ELF-1 (cell line): ENCODE data around the gene GRAP2.

ENCODE experiments used
- DNase-seq: peaks from one replicate; pipeline ENCODE4 v3.0.0-alpha.2; 2016; ENCODE audit warnings: low read depth, low spot score

The GRAP2 gene

GRCh38 chr22:40009951-40010671 lies 109.2 kb downstream of the GRAP2 start:
- DNase-seq = no peak

GRCh38 chr22:40010746-40011145 lies 109.9 kb downstream of the GRAP2 start:
- no peak for DNase-seq

DNA sequence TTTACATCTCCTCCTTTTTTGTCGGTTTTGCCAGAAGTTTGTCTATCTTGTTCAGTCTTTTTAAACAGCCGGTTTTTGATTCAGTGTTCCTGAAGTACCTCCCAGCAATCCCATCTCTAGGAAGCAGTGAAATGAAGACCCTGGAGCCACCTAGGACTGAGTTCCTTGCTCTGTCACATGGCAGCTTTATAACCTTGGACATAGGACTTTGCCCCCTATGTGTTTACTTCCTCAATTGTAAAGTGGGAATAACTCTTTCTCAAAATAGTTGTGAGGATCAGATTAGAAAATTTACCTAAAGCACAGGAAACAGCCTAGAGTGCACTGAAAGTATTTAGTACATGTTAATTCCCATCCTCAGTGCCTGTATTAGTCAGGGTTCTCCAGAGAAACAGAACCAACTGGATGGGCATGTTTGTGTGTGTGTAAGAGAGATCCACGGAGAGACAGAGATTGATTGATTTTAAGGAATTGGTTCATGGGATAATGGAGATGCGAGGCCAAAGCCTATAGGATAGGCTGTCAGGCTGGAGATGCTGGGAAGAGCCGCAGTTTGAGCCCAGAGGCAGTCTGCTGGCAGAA lies 113.9 kb downstream of the GRAP2 start:
- no peak for DNase-seq

DNA sequence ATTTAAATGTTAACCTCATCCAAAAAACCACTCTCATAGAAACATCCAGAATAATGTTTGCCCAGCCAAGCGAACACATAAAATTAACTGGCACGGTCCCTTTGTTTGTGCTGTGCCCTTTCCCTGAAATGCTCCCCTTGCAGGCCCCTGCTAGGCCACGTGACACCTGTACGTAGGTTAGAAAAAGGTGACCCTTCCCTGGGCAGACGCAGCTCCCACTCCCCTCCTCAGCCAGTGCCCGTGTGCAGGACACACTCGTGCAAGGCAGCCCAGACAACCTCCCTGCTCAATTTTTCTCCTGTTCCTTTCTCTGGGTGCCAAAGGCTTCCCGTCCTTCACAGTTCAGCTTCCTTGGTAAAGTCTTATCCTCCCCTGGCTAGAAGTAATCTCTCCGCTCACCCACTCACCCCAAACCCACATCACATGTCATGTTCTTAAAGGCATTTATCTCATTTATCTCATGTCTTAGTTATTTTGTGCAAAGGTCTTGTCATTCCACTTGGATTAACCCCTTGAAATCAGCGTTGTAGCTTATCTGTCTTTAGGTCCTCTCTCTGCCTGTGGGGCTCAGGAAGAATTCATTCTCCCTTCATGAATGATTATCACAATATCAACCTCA lies 114.6 kb downstream of the GRAP2 start:
- DNase-seq = no peak

GRCh38 chr22:40018051-40018450 lies 117.2 kb downstream of the GRAP2 start:
- DNase-seq = no peak

- DNase-seq = no peak
Observed at GRCh38 chr22:40019100-40019499, 118.2 kb downstream of the GRAP2 start.

- DNase-seq = no peak
Observed at GRCh38 chr22:40020956-40021355, 120.1 kb downstream of the GRAP2 start.

GRCh38 chr22:40021401-40022000 lies 120.6 kb downstream of the GRAP2 start:
- DNase-seq = no peak

DNA sequence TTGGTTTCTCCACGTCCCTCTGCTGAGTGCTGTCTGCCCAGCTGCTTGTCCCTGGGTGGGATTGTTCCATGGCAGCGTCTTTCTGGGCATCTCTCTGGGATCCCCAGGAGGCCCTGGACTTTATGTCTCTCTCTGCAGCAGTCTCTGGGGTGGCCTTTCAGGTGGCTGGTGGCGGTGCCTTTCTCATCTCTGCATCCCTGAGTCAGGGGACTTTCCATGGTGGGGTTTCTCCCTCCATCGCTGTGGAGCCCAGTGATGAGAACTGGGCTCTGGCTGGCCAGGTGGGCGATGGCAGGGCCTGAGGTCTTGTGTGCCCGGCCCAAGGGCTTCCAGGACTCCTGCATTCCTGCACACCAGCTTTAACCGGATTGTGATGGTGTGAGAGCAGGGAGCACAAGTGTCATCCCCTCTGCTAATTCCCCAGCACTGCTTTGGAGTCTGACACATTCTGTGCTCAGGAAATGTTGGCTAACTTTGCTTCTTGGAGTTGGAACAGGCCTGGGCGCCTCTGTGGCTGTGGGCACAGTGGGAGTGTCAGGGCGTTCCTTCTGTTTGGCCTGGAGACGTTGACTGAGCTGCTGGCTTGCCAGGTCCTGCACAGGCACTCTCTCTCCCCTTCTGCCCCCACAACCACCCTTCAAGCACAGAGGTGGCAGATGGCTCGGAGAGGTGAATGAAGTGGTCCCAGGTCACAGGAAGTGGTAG lies 121.8 kb downstream of the GRAP2 start:
- no peak for DNase-seq
